Islet of Langerhans (tissue), 1 donor: ENCODE results near the gene CD48.
"Not testable (repeated sequence)": the region's sequence is repeated elsewhere in the genome, so short reads cannot be mapped to it uniquely, and the experiment has no call there.

Experiments
- FAIRE-seq: peaks from one replicate; lab custom pipeline; 2011; peaks lifted over from hg19 to GRCh38; lab: Jason Lieb, UNC

CD48 gene

GRCh38 chr1:160712525-160713080 is 981 bp upstream of the CD48 start:
- not testable (repeated sequence) for FAIRE-seq

- FAIRE-seq = no peak
Observed at GRCh38 chr1:160711276-160711601, 383 bp downstream of the CD48 start.

GRCh38 chr1:160710517-160711252 is 937 bp downstream of the CD48 start:
- FAIRE-seq = no peak

- no peak for FAIRE-seq
Observed at GRCh38 chr1:160709715-160710114, 1.9 kb downstream of the CD48 start.

GRCh38 chr1:160708801-160709200 is 2.8 kb downstream of the CD48 start:
- no peak for FAIRE-seq

- FAIRE-seq = no peak
Observed at GRCh38 chr1:160708118-160708517, 3.5 kb downstream of the CD48 start.

GRCh38 chr1:160707236-160708064 is 4.2 kb downstream of the CD48 start:
- no peak for FAIRE-seq

- FAIRE-seq = no peak
Observed at GRCh38 chr1:160706526-160707235, 4.9 kb downstream of the CD48 start.

- FAIRE-seq = no peak
Observed at GRCh38 chr1:160705742-160706141, 5.9 kb downstream of the CD48 start.

- not testable (repeated sequence) for FAIRE-seq
Observed at GRCh38 chr1:160705212-160705621, 6.4 kb downstream of the CD48 start.

GRCh38 chr1:160704250-160704649 is 7.4 kb downstream of the CD48 start:
- FAIRE-seq = no peak

- no peak for FAIRE-seq
Observed at GRCh38 chr1:160702100-160702499, 9.5 kb downstream of the CD48 start.

- not testable (repeated sequence) for FAIRE-seq
Observed at GRCh38 chr1:160692390-160692789, 19.2 kb downstream of the CD48 start.

- no peak for FAIRE-seq
Observed at GRCh38 chr1:160685266-160685665, 26.4 kb downstream of the CD48 start.

GRCh38 chr1:160682983-160683865 is 28.4 kb downstream of the CD48 start:
- no peak for FAIRE-seq

GRCh38 chr1:160681891-160682140 is 29.8 kb downstream of the CD48 start:
- FAIRE-seq = no peak

GRCh38 chr1:160681066-160681890 is 30.3 kb downstream of the CD48 start:
- FAIRE-seq = no peak

- no peak for FAIRE-seq
Observed at GRCh38 chr1:160680399-160680798, 31.2 kb downstream of the CD48 start.

- FAIRE-seq = no peak
Observed at GRCh38 chr1:160679893-160680292, 31.7 kb downstream of the CD48 start.

- FAIRE-seq = no peak
Observed at GRCh38 chr1:160676869-160677597, 34.6 kb downstream of the CD48 start.
